Measurements from ENCODE around the gene RNF144A. TPM values are rescaled to one million over a fixed set of nuclear protein-coding genes. Genes with fewer than 3 reads are reported as not detected.

The RNF144A gene
- total RNA-seq, 1 experiment from 2014 or later: 13.0 TPM

- BruUV-seq (replicated peaks): no TSS peak
- no peaks in the 10 kb centered on the region for H3K36me3 ChIP-seq (ENCODE audit: control insufficient read depth in 1 of 2, insufficient read depth in 2 of 2, low read length in 2 of 2)
- intact Hi-C loops (cut with micrococcal nuclease): no loop called here
- TF ChIP-seq YY1 (IDR thresholded peaks at IDR 0.05; ENCODE audit: extremely low read depth, insufficient replicate concordance, low read depth, low read length) (no peak), CEBPB (IDR thresholded peaks at IDR 0.05; ENCODE audit: low read depth) (no peak), SP1 (IDR thresholded peaks at IDR 0.05; ENCODE audit: low read depth) (no peak), EZH2 (IDR thresholded peaks at IDR 0.05) (no peak), SIN3A (IDR thresholded peaks at IDR 0.05; ENCODE audit: low read depth) (no peak), RAD21 (IDR thresholded peaks at IDR 0.05; ENCODE audit: low read depth) (no peak), ZBTB33 (IDR thresholded peaks at IDR 0.05; ENCODE audit: extremely low read depth, insufficient replicate concordance, low read length) (no peak), ELF1 (IDR thresholded peaks at IDR 0.05; ENCODE audit: borderline replicate concordance, low read depth) (no peak), ZNF274 (IDR thresholded peaks at IDR 0.05; ENCODE audit: low read depth, low read length) (no peak), SRF (IDR thresholded peaks at IDR 0.05; ENCODE audit: low read depth) (no peak), CTCF (IDR thresholded peaks at IDR 0.05 in 2 of 3, conservative IDR thresholded peaks at IDR 0.05 in 1 of 3; ENCODE audit: borderline replicate concordance in 1 of 3, insufficient read depth in 1 of 3, low read depth in 2 of 3, low read length in 2 of 3) (no peak), EZH2phosphoT487 (IDR thresholded peaks at IDR 0.05; ENCODE audit: borderline replicate concordance) (no peak), POLR2A (IDR thresholded peaks at IDR 0.05; ENCODE audit: borderline replicate concordance, extremely low read depth, insufficient read depth, insufficient read length) (no peak)
- TF ChIP-seq, protein P1, sequence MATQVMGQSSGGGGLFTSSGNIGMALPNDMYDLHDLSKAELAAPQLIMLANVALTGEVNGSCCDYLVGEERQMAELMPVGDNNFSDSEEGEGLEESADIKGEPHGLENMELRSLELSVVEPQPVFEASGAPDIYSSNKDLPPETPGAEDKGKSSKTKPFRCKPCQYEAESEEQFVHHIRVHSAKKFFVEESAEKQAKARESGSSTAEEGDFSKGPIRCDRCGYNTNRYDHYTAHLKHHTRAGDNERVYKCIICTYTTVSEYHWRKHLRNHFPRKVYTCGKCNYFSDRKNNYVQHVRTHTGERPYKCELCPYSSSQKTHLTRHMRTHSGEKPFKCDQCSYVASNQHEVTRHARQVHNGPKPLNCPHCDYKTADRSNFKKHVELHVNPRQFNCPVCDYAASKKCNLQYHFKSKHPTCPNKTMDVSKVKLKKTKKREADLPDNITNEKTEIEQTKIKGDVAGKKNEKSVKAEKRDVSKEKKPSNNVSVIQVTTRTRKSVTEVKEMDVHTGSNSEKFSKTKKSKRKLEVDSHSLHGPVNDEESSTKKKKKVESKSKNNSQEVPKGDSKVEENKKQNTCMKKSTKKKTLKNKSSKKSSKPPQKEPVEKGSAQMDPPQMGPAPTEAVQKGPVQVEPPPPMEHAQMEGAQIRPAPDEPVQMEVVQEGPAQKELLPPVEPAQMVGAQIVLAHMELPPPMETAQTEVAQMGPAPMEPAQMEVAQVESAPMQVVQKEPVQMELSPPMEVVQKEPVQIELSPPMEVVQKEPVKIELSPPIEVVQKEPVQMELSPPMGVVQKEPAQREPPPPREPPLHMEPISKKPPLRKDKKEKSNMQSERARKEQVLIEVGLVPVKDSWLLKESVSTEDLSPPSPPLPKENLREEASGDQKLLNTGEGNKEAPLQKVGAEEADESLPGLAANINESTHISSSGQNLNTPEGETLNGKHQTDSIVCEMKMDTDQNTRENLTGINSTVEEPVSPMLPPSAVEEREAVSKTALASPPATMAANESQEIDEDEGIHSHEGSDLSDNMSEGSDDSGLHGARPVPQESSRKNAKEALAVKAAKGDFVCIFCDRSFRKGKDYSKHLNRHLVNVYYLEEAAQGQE (IDR thresholded peaks at IDR 0.05; ENCODE audit: low read depth): no peak
- TF ChIP-seq, protein P2, sequence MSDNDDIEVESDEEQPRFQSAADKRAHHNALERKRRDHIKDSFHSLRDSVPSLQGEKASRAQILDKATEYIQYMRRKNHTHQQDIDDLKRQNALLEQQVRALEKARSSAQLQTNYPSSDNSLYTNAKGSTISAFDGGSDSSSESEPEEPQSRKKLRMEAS (IDR thresholded peaks at IDR 0.05): no peak
- H3K27me3 ChIP-seq (ENCODE audit: insufficient read depth, low read length): no peaks in the 10 kb centered on the region
- no peaks in the 10 kb centered on the region for H3K9me3 ChIP-seq (ENCODE audit: control insufficient read depth in 1 of 2, insufficient read depth in 1 of 2, low read depth in 1 of 2, low read length in 2 of 2)
- CTCF ChIA-PET: no interaction called here
- no peaks in the 10 kb centered on the region for H3K4me1 ChIP-seq (ENCODE audit: control insufficient read depth in 1 of 2, insufficient read depth in 2 of 2, low read length in 2 of 2)
- POLR2A ChIA-PET: no interaction called here
- no peak overlapping the region for H3K4me2 ChIP-seq (ENCODE audit: low read length)
- H3K4me3 ChIP-seq (replicated peaks in 1 of 2; ENCODE audit: low read depth in 1 of 2, low read length in 2 of 2): no peak overlapping the region
- DNase-seq (ENCODE audit: low read depth, low spot score) (no peak), ATAC-seq (no peak)
- no peak overlapping the region for H3K9ac ChIP-seq (ENCODE audit: low read length)
- no peaks in the 10 kb centered on the region for H3K9me2 ChIP-seq (ENCODE audit: insufficient read depth)
- no peaks in the 10 kb centered on the region for H4K20me1 ChIP-seq (ENCODE audit: insufficient read depth)
- RAD21 ChIA-PET (ENCODE audit: low non-redundant PET in 1 of 2, low total read pairs in 2 of 2, uncharacterized antibody in 2 of 2, unreplicated experiment in 2 of 2): no interaction called here
- H3K27ac ChIP-seq (ENCODE audit: low read depth, low read length): no peak overlapping the region
- H3K79me2 ChIP-seq (ENCODE audit: insufficient read depth, low read length): no peaks in the 10 kb centered on the region
- H2AFZ ChIP-seq (ENCODE audit: low read depth, low read length, poor library complexity, severe bottlenecking): no peak overlapping the region
Observed at GRCh38 chr2:6999211-6999877, 82.1 kb downstream of the RNF144A start.

Data from HCT116 (cell line).